H9 (cell line): Measurements from ENCODE around the gene ABR. TPM values are rescaled to one million over a fixed set of nuclear protein-coding genes. Genes with fewer than 3 reads are reported as not detected.

ENCODE experiments used
- DNase-seq: peaks from one replicate; pipeline ENCODE4 v3.0.0-alpha.2; 2017
- H2AFZ ChIP-seq: one replicate; pipeline ENCODE4 v1.6.1; 2013; ENCODE audit warnings: mild to moderate bottlenecking, low read length, control low read depth, moderate library complexity
- H2AK5ac ChIP-seq: 2 replicates; pipeline ENCODE4 v1.6.1; 2013; ENCODE audit warnings: low read length, control low read depth, mixed read lengths; ENCODE audit not compliant: insufficient read length
- H2BK120ac ChIP-seq: one replicate; pipeline ENCODE4 v1.6.1; 2013; ENCODE audit warnings: low read depth, mild to moderate bottlenecking, low read length, control low read depth, inconsistent platforms; ENCODE audit not compliant: poor library complexity, severe bottlenecking
- H2BK12ac ChIP-seq: 2 replicates; pipeline ENCODE4 v1.6.1; 2013; ENCODE audit warnings: low read length, control low read depth, mixed read lengths, low read depth; ENCODE audit not compliant: insufficient read length
- H2BK15ac ChIP-seq: 2 replicates; pipeline ENCODE4 v1.6.1; 2013; ENCODE audit warnings: low read depth, low read length, control low read depth
- H2BK20ac ChIP-seq: one replicate; pipeline ENCODE4 v1.6.1; 2013; ENCODE audit warnings: low read depth, mild to moderate bottlenecking, low read length, control low read depth, inconsistent platforms; ENCODE audit not compliant: poor library complexity, severe bottlenecking
- H2BK5ac ChIP-seq: 2 replicates; pipeline ENCODE4 v1.6.1; 2013; ENCODE audit warnings: low read length, control low read depth, mixed read lengths; ENCODE audit not compliant: insufficient read length
- H3K14ac ChIP-seq: 2 replicates; pipeline ENCODE4 v1.6.1; 2013; ENCODE audit warnings: low read length, control low read depth; ENCODE audit not compliant: insufficient read depth
- H3K18ac ChIP-seq: 2 replicates; pipeline ENCODE4 v1.6.1; 2013; ENCODE audit warnings: low read depth, mild to moderate bottlenecking, mixed read lengths, low read length, control low read depth; ENCODE audit not compliant: insufficient read length
- H3K23ac ChIP-seq: 2 replicates; pipeline ENCODE4 v1.6.1; 2013; ENCODE audit warnings: low read length, control low read depth, mixed read lengths, low read depth; ENCODE audit not compliant: insufficient read length
- H3K23me2 ChIP-seq: 2 replicates; pipeline ENCODE4 v1.6.1; 2013; ENCODE audit warnings: low read depth, mild to moderate bottlenecking, mixed read lengths, low read length, control low read depth; ENCODE audit not compliant: insufficient read length, poor library complexity, severe bottlenecking
- H3K27ac ChIP-seq: 2 replicates; pipeline ENCODE4 v1.5.1; 2013; ENCODE audit warnings: low read length, control low read depth, mixed read lengths, low read depth; ENCODE audit not compliant: insufficient read length
- H3K27me3 ChIP-seq: 2 replicates; pipeline ENCODE4 v1.6.1; 2013; ENCODE audit warnings: low read length, control low read depth, inconsistent platforms; ENCODE audit not compliant: insufficient read depth
- H3K4ac ChIP-seq: 2 replicates; pipeline ENCODE4 v1.6.1; 2013; ENCODE audit warnings: low read depth, mild to moderate bottlenecking, control low read depth, inconsistent platforms, low read length, moderate library complexity
- H3K4me1 ChIP-seq: 2 replicates; pipeline ENCODE4 v1.6.1; 2013; ENCODE audit warnings: low read length, control low read depth, inconsistent platforms; ENCODE audit not compliant: insufficient read depth
- H3K4me2 ChIP-seq: 2 replicates; pipeline ENCODE4 v1.6.1; 2013; ENCODE audit warnings: low read length, control low read depth, mixed read lengths; ENCODE audit not compliant: insufficient read length, insufficient read depth
- H3K56ac ChIP-seq: 2 replicates; pipeline ENCODE4 v1.6.1; 2013; ENCODE audit warnings: low read depth, mild to moderate bottlenecking, mixed read lengths, low read length, control low read depth; ENCODE audit not compliant: insufficient read length
- H3K79me1 ChIP-seq: 2 replicates; pipeline ENCODE4 v1.6.1; 2013; ENCODE audit warnings: low read depth, mild to moderate bottlenecking, moderate library complexity, low read length, control low read depth, inconsistent platforms; ENCODE audit not compliant: insufficient read depth, poor library complexity, severe bottlenecking
- H3K79me2 ChIP-seq: 2 replicates; pipeline ENCODE4 v1.6.1; 2013; ENCODE audit warnings: low read length, control low read depth, inconsistent platforms; ENCODE audit not compliant: insufficient read depth
- H3K9ac ChIP-seq: 2 replicates; pipeline ENCODE4 v1.6.1; 2013; ENCODE audit warnings: low read length, control low read depth, mixed read lengths; ENCODE audit not compliant: insufficient read length; ENCODE audit errors: extremely low read depth
- H3K9me3 ChIP-seq: one replicate; pipeline ENCODE4 v1.6.1; 2013; ENCODE audit warnings: low read depth, low read length, inconsistent platforms; ENCODE audit not compliant: control insufficient read depth
- H3T11ph ChIP-seq: one replicate; pipeline ENCODE4 v1.6.1; 2013; ENCODE audit warnings: mild to moderate bottlenecking, low read length, control low read depth, inconsistent platforms
- H4K20me1 ChIP-seq: one replicate; pipeline ENCODE4 v1.6.1; 2013; ENCODE audit not compliant: control insufficient read depth, insufficient read length, insufficient read depth
- H4K5ac ChIP-seq: 2 replicates; pipeline ENCODE4 v1.6.1; 2013; ENCODE audit warnings: low read depth, mild to moderate bottlenecking, mixed read lengths, low read length, control low read depth; ENCODE audit not compliant: insufficient read length
- H4K8ac ChIP-seq: replicated peaks from 2 replicates; pipeline ENCODE4 v1.6.1; 2013; ENCODE audit warnings: low read length, control low read depth, mixed read lengths, low read depth; ENCODE audit not compliant: insufficient read length
- H4K91ac ChIP-seq: 2 replicates; pipeline ENCODE4 v1.6.1; 2013; ENCODE audit warnings: low read depth, mild to moderate bottlenecking, moderate library complexity, mixed read lengths, low read length, control low read depth; ENCODE audit not compliant: insufficient read length
- H3K27ac Mint-ChIP-seq, 3 experiments: 2 replicates in 2 of 3; 3 replicates in 1 of 3; pipeline ENCODE4 v1.8.0; 2020 to 2021; ENCODE audit warnings: mixed read lengths in 3 of 3, mild to moderate bottlenecking in 1 of 3, moderate library complexity in 1 of 3
- H3K27me3 Mint-ChIP-seq: 2 replicates; pipeline ENCODE4 v1.8.0; 2021; ENCODE audit warnings: low read depth, mild to moderate bottlenecking, moderate library complexity, mixed read lengths
- H3K36me3 Mint-ChIP-seq, 3 experiments: 2 replicates in 2 of 3; 3 replicates in 1 of 3; pipeline ENCODE4 v1.8.0; 2020 to 2021; ENCODE audit warnings: low read depth in 3 of 3, mixed read lengths in 3 of 3; ENCODE audit not compliant: insufficient read depth in 1 of 3
- H3K4me1 Mint-ChIP-seq, 2 experiments: 2 replicates each; pipeline ENCODE4 v1.8.0; 2020; ENCODE audit warnings: mixed read lengths in 2 of 2
- H3K4me3 Mint-ChIP-seq, 2 experiments: 2 replicates in 1 of 2; 3 replicates in 1 of 2; pipeline ENCODE4 v1.8.0; 2020 to 2021; ENCODE audit warnings: mild to moderate bottlenecking in 2 of 2, mixed read lengths in 2 of 2, moderate library complexity in 1 of 2
- H3K9me3 Mint-ChIP-seq, 2 experiments: 2 replicates in 1 of 2; 3 replicates in 1 of 2; pipeline ENCODE4 v1.8.0; 2020; ENCODE audit warnings: mild to moderate bottlenecking in 2 of 2, mixed read lengths in 2 of 2, moderate library complexity in 1 of 2
- WGBS: extraction: QIAGEN DNeasy Blood & Tissue Kit; methylation state at CpG from one replicate; pipeline ENCODE4 v1.1.7; 2013; ENCODE audit warnings: missing lambda C conversion rate, low lambda C conversion rate, mixed read lengths; ENCODE audit not compliant: insufficient read length; ENCODE audit errors: extremely low coverage; 5-methylcytosine and 5-hydroxymethylcytosine counted together
- total RNA-seq: library from RNA; stranded (reverse); gene quantifications from 2 replicates; pipeline ENCODE4 v1.2.1, GENCODE V29; 2021
- TF ChIP-seq, protein P1 (sequence below): fragments of 200-600 bp; sonication (generic); conservative IDR thresholded peaks from 3 replicates; pipeline ENCODE4 v1.8.0; 2021; ENCODE audit warnings: antibody characterized with exemption, mild to moderate bottlenecking

ABR gene
- total RNA-seq, 1 experiment from 2014 or later: 34.7 TPM

GRCh38 chr17:1076299-1076981 is 103.3 kb downstream of the ABR start:
- Mint-ChIP-seq H3K27me3 (peaks cover 1% of the 10 kb centered on the region; the same call in 1 of the 2 replicates), H3K4me3 (no peak overlapping the region), H3K27ac (peak overlapping the region in 2 of 3 experiments; percentile 39 to 51; a peak in 1 of 7 replicates), H3K9me3 (no peaks in the 10 kb centered on the region; a peak in 1 of 5 replicates), H3K36me3 (peaks cover 1 to 4% (median 1%) of the 10 kb centered on the region in 3 experiments; a peak in 4 of 7 replicates), H3K4me1 (peaks cover 12 to 42% of the 10 kb centered on the region in 2 experiments)
- Histone ChIP-seq H2BK12ac (no peak overlapping the region), H3T11ph (no peak overlapping the region), H3K9me3 (no peaks in the 10 kb centered on the region), H3K23ac (no peak overlapping the region), H2BK120ac (no peak overlapping the region), H3K79me1 (no peaks in the 10 kb centered on the region), H2BK15ac (no peak overlapping the region), H2BK5ac (no peak overlapping the region), H3K18ac (no peak overlapping the region), H4K20me1 (no peaks in the 10 kb centered on the region), H3K4ac (no peak overlapping the region), H3K14ac (no peak overlapping the region), H4K91ac (no peak overlapping the region), H3K56ac (no peak overlapping the region), H3K79me2 (no peaks in the 10 kb centered on the region), H3K4me2 (no peak overlapping the region), H3K27me3 (no peaks in the 10 kb centered on the region), H3K27ac (no peak overlapping the region), H3K23me2 (no peaks in the 10 kb centered on the region), H4K5ac (no peak overlapping the region), H3K4me1 (peaks cover 2% of the 10 kb centered on the region; the same call in 1 of the 2 replicates), H3K9ac (no peak overlapping the region), H4K8ac (no peak overlapping the region), H2BK20ac (no peak overlapping the region), H2AK5ac (no peak overlapping the region), H2AFZ (no peak overlapping the region)
- TF ChIP-seq, protein P1, sequence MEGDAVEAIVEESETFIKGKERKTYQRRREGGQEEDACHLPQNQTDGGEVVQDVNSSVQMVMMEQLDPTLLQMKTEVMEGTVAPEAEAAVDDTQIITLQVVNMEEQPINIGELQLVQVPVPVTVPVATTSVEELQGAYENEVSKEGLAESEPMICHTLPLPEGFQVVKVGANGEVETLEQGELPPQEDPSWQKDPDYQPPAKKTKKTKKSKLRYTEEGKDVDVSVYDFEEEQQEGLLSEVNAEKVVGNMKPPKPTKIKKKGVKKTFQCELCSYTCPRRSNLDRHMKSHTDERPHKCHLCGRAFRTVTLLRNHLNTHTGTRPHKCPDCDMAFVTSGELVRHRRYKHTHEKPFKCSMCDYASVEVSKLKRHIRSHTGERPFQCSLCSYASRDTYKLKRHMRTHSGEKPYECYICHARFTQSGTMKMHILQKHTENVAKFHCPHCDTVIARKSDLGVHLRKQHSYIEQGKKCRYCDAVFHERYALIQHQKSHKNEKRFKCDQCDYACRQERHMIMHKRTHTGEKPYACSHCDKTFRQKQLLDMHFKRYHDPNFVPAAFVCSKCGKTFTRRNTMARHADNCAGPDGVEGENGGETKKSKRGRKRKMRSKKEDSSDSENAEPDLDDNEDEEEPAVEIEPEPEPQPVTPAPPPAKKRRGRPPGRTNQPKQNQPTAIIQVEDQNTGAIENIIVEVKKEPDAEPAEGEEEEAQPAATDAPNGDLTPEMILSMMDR: no peak
- WGBS: no CpG with 5 or more reads among the region's 15 CpGs
- no peak for DNase-seq
